ENCODE data around the gene SLC52A3.

GRCh38 chr20:801678-802077, 33.4 kb upstream of the SLC52A3 start:
- TF ChIP-seq EZH2 (IDR thresholded peaks at IDR 0.05; ENCODE audit: borderline replicate concordance, low read depth, low read length, severe bottlenecking): no peak
- no peak for TF ChIP-seq CTCF (IDR thresholded peaks at IDR 0.05; ENCODE audit: extremely low read depth in 1 of 2, insufficient read depth in 1 of 2, low read depth in 1 of 2, low read length in 2 of 2)
- no peak for TF ChIP-seq POLR2AphosphoS5 (IDR thresholded peaks at IDR 0.05; ENCODE audit: insufficient read depth, low read depth, low read length)
